H1 (cell line): Measurements from ENCODE around the gene ARL6IP6. TPM values are rescaled to one million over a fixed set of nuclear protein-coding genes. Genes with fewer than 3 reads are reported as not detected.

ENCODE experiments used
- CTCF ChIA-PET: fragments of 300-600 bp; sonication (Branson Sonifier 250); formaldehyde crosslinking; loops from one replicate; lab custom pipeline; 2021; ENCODE audit not compliant: partially characterized antibody; lab: Charles Lee
- POLR2A ChIA-PET: fragments of 300-600 bp; sonication (Branson Sonifier 250); formaldehyde crosslinking; loops from one replicate; lab custom pipeline; 2021; ENCODE audit warnings: inconsistent platforms; ENCODE audit not compliant: partially characterized antibody; lab: Charles Lee
- DNase-seq, 2 experiments: peaks; one replicate each; pipeline versions ENCODE4 v3.0.0 to v3.0.0-alpha.2; 2010 to 2022; ENCODE audit warnings: low spot score in 2 of 2, low read depth in 1 of 2, mixed read lengths in 1 of 2
- FAIRE-seq: peaks from 2 replicates; lab custom pipeline; 2011; peaks lifted over from hg19 to GRCh38; lab: Jason Lieb, UNC
- H2AFZ ChIP-seq: 2 replicates; pipeline ENCODE4 v1.8.1; 2012; ENCODE audit warnings: low read length, inconsistent platforms
- H2AK5ac ChIP-seq: 2 replicates; pipeline ENCODE4 v1.6.1; 2013; ENCODE audit warnings: low read depth, low read length
- H2BK120ac ChIP-seq: replicated peaks from 2 replicates; pipeline ENCODE3; 2013; ENCODE audit warnings: low read depth, low read length, inconsistent platforms
- H2BK12ac ChIP-seq: 2 replicates; pipeline ENCODE4 v1.6.1; 2013; ENCODE audit warnings: low read depth, low read length
- H2BK15ac ChIP-seq: 2 replicates; pipeline ENCODE4 v1.6.1; 2013; ENCODE audit warnings: low read length
- H2BK20ac ChIP-seq: 2 replicates; pipeline ENCODE4 v1.6.1; 2013; ENCODE audit warnings: low read length
- H2BK5ac ChIP-seq: 2 replicates; pipeline ENCODE4 v1.6.1; 2013; ENCODE audit warnings: low read depth, low read length
- H3K14ac ChIP-seq: 2 replicates; pipeline ENCODE4 v1.6.1; 2013; ENCODE audit warnings: inconsistent platforms; ENCODE audit not compliant: insufficient read length
- H3K18ac ChIP-seq: 2 replicates; pipeline ENCODE4 v1.6.1; 2013; ENCODE audit warnings: low read length; ENCODE audit errors: extremely low read depth
- H3K23ac ChIP-seq: 2 replicates; pipeline ENCODE4 v1.6.1; 2013; ENCODE audit warnings: inconsistent platforms; ENCODE audit not compliant: insufficient read length
- H3K23me2 ChIP-seq: 2 replicates; pipeline ENCODE4 v1.6.1; 2013; ENCODE audit warnings: low read depth, low read length
- H3K27ac ChIP-seq: 2 replicates; pipeline ENCODE4 v1.6.1; 2011; ENCODE audit warnings: low read depth, low read length, inconsistent platforms
- H3K27me3 ChIP-seq, 4 experiments: replicated peaks in 1 of 4; 1 replicate in 1 of 4; 2 replicates in 3 of 4; pipeline versions ENCODE4 v1.6.1 to v1.8.1; 2011 to 2013; ENCODE audit warnings: low read length in 3 of 4, mild to moderate bottlenecking in 3 of 4, inconsistent platforms in 2 of 4, mixed read lengths in 2 of 4, moderate library complexity in 1 of 4; ENCODE audit not compliant: control insufficient read depth in 3 of 4, insufficient read depth in 3 of 4; ENCODE audit errors: extremely low read depth in 1 of 4
- H3K36me3 ChIP-seq, 4 experiments: 2 replicates each; pipeline versions ENCODE4 v1.6.1 to v1.8.1; 2011 to 2013; ENCODE audit warnings: mild to moderate bottlenecking in 4 of 4, low read length in 3 of 4, moderate library complexity in 2 of 4, control low read depth in 1 of 4, inconsistent platforms in 1 of 4; ENCODE audit not compliant: insufficient read depth in 4 of 4, control insufficient read depth in 2 of 4
- H3K4ac ChIP-seq: replicated peaks from 2 replicates; pipeline ENCODE3; 2013; ENCODE audit warnings: low read length, low read depth, mixed read lengths, inconsistent platforms; ENCODE audit not compliant: insufficient read length
- H3K4me1 ChIP-seq, 4 experiments: replicated peaks in 1 of 4; 1 replicate in 1 of 4; 2 replicates in 3 of 4; pipeline versions ENCODE4 v1.6.1 to v1.8.1; 2011 to 2013; ENCODE audit warnings: low read length in 3 of 4, inconsistent platforms in 2 of 4, mixed read lengths in 1 of 4; ENCODE audit not compliant: insufficient read depth in 4 of 4, control insufficient read depth in 3 of 4
- H3K4me2 ChIP-seq, 2 experiments: 2 replicates each; pipeline versions ENCODE4 v1.6.1 to v1.8.1; 2011 to 2013; ENCODE audit warnings: low read depth in 2 of 2, low read length in 2 of 2, control low read depth in 1 of 2, inconsistent platforms in 1 of 2, mild to moderate bottlenecking in 1 of 2; ENCODE audit not compliant: insufficient read depth in 1 of 2
- H3K4me3 ChIP-seq, 4 experiments: fragments of 200-600, 300-600 bp in 1 of 4; sonication (generic), shearing (Covaris generic), sonication (Bioruptor Twin) in 1 of 4; 2 replicates each; pipeline versions ENCODE4 v1.5.1 to v1.8.1; 2011 to 2016; ENCODE audit warnings: low read length in 4 of 4, low read depth in 3 of 4, control low read depth in 2 of 4, inconsistent platforms in 2 of 4, mild to moderate bottlenecking in 2 of 4, mixed read lengths in 1 of 4, moderate library complexity in 1 of 4; ENCODE audit not compliant: insufficient read depth in 2 of 4; ENCODE audit errors: extremely low read depth in 1 of 4
- H3K56ac ChIP-seq: replicated peaks from 2 replicates; pipeline ENCODE3; 2013; ENCODE audit warnings: low read depth, mild to moderate bottlenecking, mixed read lengths, low read length, inconsistent platforms; ENCODE audit not compliant: insufficient read length
- H3K79me1 ChIP-seq: 2 replicates; pipeline ENCODE4 v1.6.1; 2013; ENCODE audit warnings: low read depth, low read length, control low read depth
- H3K79me2 ChIP-seq, 2 experiments: 2 replicates each; pipeline versions ENCODE4 v1.6.1 to v1.8.1; 2012 to 2013; ENCODE audit warnings: low read length in 2 of 2, mild to moderate bottlenecking in 2 of 2, inconsistent platforms in 1 of 2; ENCODE audit not compliant: insufficient read depth in 2 of 2, control insufficient read depth in 1 of 2
- H3K9ac ChIP-seq, 4 experiments: replicated peaks in 1 of 4; 1 replicate in 1 of 4; 2 replicates in 3 of 4; pipeline versions ENCODE4 v1.6.1 to v1.8.1; 2011 to 2013; ENCODE audit warnings: low read depth in 3 of 4, low read length in 3 of 4, control low read depth in 2 of 4, mild to moderate bottlenecking in 2 of 4, moderate library complexity in 2 of 4, inconsistent platforms in 1 of 4; ENCODE audit errors: extremely low read depth in 1 of 4
- H3K9me3 ChIP-seq, 2 experiments: 2 replicates each; pipeline versions ENCODE4 v1.6.1 to v1.8.1; 2012 to 2013; ENCODE audit warnings: mild to moderate bottlenecking in 2 of 2, moderate library complexity in 2 of 2, control low read depth in 1 of 2, inconsistent platforms in 1 of 2, low read depth in 1 of 2, low read length in 1 of 2, mixed read lengths in 1 of 2; ENCODE audit not compliant: insufficient read depth in 2 of 2
- H4K20me1 ChIP-seq, 2 experiments: replicated peaks in 1 of 2; 2 replicates each; pipeline versions ENCODE3 to v1.8.1; 2011 to 2013; ENCODE audit warnings: inconsistent platforms in 2 of 2, low read length in 2 of 2, mild to moderate bottlenecking in 1 of 2; ENCODE audit not compliant: insufficient read depth in 2 of 2, control insufficient read depth in 1 of 2
- H4K5ac ChIP-seq: 2 replicates; pipeline ENCODE4 v1.6.1; 2013; ENCODE audit warnings: low read length, low read depth, mixed read lengths, inconsistent platforms; ENCODE audit not compliant: insufficient read length
- H4K8ac ChIP-seq: 2 replicates; pipeline ENCODE4 v1.8.0; 2013; ENCODE audit warnings: mild to moderate bottlenecking, moderate library complexity, low read length, inconsistent platforms; ENCODE audit not compliant: insufficient read depth; ENCODE audit errors: extremely low read depth
- H4K91ac ChIP-seq: replicated peaks from 2 replicates; pipeline ENCODE3; 2013; ENCODE audit warnings: low read length, mixed read lengths, inconsistent platforms; ENCODE audit not compliant: insufficient read length
- ASH2L ChIP-seq: fragments of 200-600, 300-600 bp; sonication (generic); IDR thresholded peaks from one replicate; pipeline ENCODE4 v1.7.1; 2017; ENCODE audit warnings: low read length
- CBX8 ChIP-seq: fragments of 300-800, 300-1000 bp; sonication (generic); IDR thresholded peaks from 2 replicates; pipeline ENCODE4 v1.7.1; 2016; ENCODE audit warnings: low read depth, low read length, borderline replicate concordance
- CHD2 ChIP-seq: IDR thresholded peaks from 2 replicates; pipeline ENCODE4 v1.6.1; 2012; ENCODE audit warnings: low read length, improper control_type of control experiment
- KDM5A ChIP-seq: fragments of 200-600 bp; IDR thresholded peaks from 2 replicates; pipeline ENCODE4 v1.7.1; 2012; ENCODE audit warnings: mild to moderate bottlenecking, low read length, inconsistent platforms, mixed read lengths
- NRF1 ChIP-seq: IDR thresholded peaks from 2 replicates; pipeline ENCODE4 v1.6.1; 2011; ENCODE audit warnings: mild to moderate bottlenecking, low read depth, low read length, improper control_type of control experiment
- WGBS, 2 experiments: shearing (Covaris generic) in 1 of 2; methylation state at CpG; one replicate each; pipeline versions ENCODE4 v1.1.6 to v1.1.7; 2013 to 2015; ENCODE audit warnings: low lambda C conversion rate in 2 of 2, mixed read lengths in 2 of 2, inconsistent platforms in 1 of 2, low coverage in 1 of 2, missing lambda C conversion rate in 1 of 2; ENCODE audit not compliant: insufficient replicate concordance in 2 of 2, insufficient coverage in 1 of 2, insufficient read length in 1 of 2; ENCODE audit errors: extremely low coverage in 1 of 2, missing lambda C conversion rate in 1 of 2; 5-methylcytosine and 5-hydroxymethylcytosine counted together
- polyA plus RNA-seq, 7 experiments: library from polyadenylated mRNA; depleted of rRNA in 3 of 7; stranded (reverse) in 5 of 7; unstranded in 2 of 7; fragments of >200 nt in 5 of 7; fragments of 200-250 nt in 2 of 7; gene quantifications; 1 replicate in 5 of 7; 2 replicates in 1 of 7; 4 replicates in 1 of 7; pipeline versions ENCODE4 v1.2.1 to v1.2.3, GENCODE V29; 2011 to 2013; ENCODE audit warnings: missing spikeins in 2 of 7, mixed read lengths in 2 of 7
- total RNA-seq: library from RNA; stranded (reverse); fragmentation: NEBNext Ultra II Directional; extraction: Animal tissue kit (Norgen Biotek cat#: 25700); gene quantifications from 2 replicates; pipeline ENCODE4 v1.2.1, GENCODE V29; 2021
- TF ChIP-seq, protein P1 (sequence below), 3 experiments: IDR thresholded peaks; 1 replicate in 2 of 3; 2 replicates in 1 of 3; pipeline versions ENCODE4 v1.5.1 to v1.6.1; 2011; ENCODE audit warnings: low read length in 3 of 3, mild to moderate bottlenecking in 3 of 3, inconsistent platforms in 2 of 3, low read depth in 1 of 3, moderate library complexity in 1 of 3; ENCODE audit not compliant: insufficient read depth in 1 of 3; ENCODE audit errors: control extremely low read depth in 1 of 3

Gene ARL6IP6
- total and polyA plus RNA-seq, 2 of the 8 experiments (the other 6 are each of a cell fraction or from before 2014, with no cell fraction given) = 47.3 to 92.9 TPM

DNA sequence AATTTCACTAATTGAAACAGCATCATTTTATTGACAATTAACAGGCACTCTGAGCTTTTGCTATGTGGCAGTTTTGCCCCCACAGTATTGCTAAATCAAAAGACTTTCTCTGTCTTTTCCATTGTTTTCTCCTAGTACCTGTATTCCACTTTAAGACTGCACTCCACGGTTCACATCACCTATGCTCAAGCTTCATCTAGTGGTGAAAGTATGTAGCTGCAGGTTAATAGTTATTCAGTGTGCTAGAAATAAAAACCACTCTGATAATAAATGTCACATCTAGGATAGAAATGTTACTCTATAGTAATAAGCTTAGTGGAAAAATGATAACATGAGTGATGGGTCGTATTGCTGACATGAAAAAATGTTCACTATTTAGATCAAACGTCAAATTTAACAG lies 24.6 kb downstream of the ARL6IP6 start:
- H4K8ac ChIP-seq = no peak overlapping the region
- no peak overlapping the region for H4K91ac ChIP-seq
- H3K56ac ChIP-seq = no peak overlapping the region
- peaks cover 0 to 3% of the 10 kb centered on the region in 2 experiments; a peak in 1 of 4 replicates for H3K9me3 ChIP-seq
- H3K79me1 ChIP-seq = no peaks in the 10 kb centered on the region
- no peak overlapping the region for H2BK20ac ChIP-seq
- H3K4me3 ChIP-seq = no peak overlapping the region
- POLR2A ChIA-PET = interaction anchor here (1.0 to 2.8 kb wide), 3 partner anchors 14 to 26 kb away, joined by 3 to 10 read pairs (median 4); partner anchors contain the start of gene PRPF40A
- H3K23ac ChIP-seq = no peak overlapping the region
- CTCF ChIA-PET = interaction anchor here (0.6 to 2.8 kb wide), 18 partner anchors 8 to 1221 kb away, joined by 3 to 15 read pairs (median 4); partner anchors contain the start of gene PRPF40A
- 81% methylated on average over 3 of the region's 3 CpGs; no CpG with 5 or more reads in 1 of the 2 experiments for WGBS, 2 experiments
- H4K20me1 ChIP-seq = peaks cover 0 to 2% of the 10 kb centered on the region in 2 experiments
- H3K9ac ChIP-seq = no peak overlapping the region
- H4K5ac ChIP-seq = no peak overlapping the region
- no peak overlapping the region for H2BK12ac ChIP-seq
- H2BK5ac ChIP-seq = no peak overlapping the region
- H3K79me2 ChIP-seq = 0 out of 4 replicates have a peak, but pooled peaks cover 0 to 5% of the 10 kb centered on the region in 2 experiments
- no peak overlapping the region for H2BK120ac ChIP-seq
- no peak overlapping the region for H3K14ac ChIP-seq
- no peak overlapping the region for H3K18ac ChIP-seq
- H3K27ac ChIP-seq = no peak overlapping the region
- H3K4ac ChIP-seq = no peak overlapping the region
- no peak overlapping the region for H2AFZ ChIP-seq
- H3K4me1 ChIP-seq = no peaks in the 10 kb centered on the region
- H3K36me3 ChIP-seq = peaks cover 0 to 30% (median 9%) of the 10 kb centered on the region in 4 experiments; a peak in 4 of 8 replicates
- no peak for DNase-seq
- no peak for FAIRE-seq
- no peak overlapping the region for H3K4me2 ChIP-seq
- no peaks in the 10 kb centered on the region for H3K23me2 ChIP-seq
- no peak overlapping the region for H2AK5ac ChIP-seq
- no peak overlapping the region for H2BK15ac ChIP-seq
- no peaks in the 10 kb centered on the region for H3K27me3 ChIP-seq
- TF ChIP-seq CHD2 (no peak), CBX8 (no peak), ASH2L (no peak), KDM5A (no peak), NRF1 (no peak)
- TF ChIP-seq, protein P1, sequence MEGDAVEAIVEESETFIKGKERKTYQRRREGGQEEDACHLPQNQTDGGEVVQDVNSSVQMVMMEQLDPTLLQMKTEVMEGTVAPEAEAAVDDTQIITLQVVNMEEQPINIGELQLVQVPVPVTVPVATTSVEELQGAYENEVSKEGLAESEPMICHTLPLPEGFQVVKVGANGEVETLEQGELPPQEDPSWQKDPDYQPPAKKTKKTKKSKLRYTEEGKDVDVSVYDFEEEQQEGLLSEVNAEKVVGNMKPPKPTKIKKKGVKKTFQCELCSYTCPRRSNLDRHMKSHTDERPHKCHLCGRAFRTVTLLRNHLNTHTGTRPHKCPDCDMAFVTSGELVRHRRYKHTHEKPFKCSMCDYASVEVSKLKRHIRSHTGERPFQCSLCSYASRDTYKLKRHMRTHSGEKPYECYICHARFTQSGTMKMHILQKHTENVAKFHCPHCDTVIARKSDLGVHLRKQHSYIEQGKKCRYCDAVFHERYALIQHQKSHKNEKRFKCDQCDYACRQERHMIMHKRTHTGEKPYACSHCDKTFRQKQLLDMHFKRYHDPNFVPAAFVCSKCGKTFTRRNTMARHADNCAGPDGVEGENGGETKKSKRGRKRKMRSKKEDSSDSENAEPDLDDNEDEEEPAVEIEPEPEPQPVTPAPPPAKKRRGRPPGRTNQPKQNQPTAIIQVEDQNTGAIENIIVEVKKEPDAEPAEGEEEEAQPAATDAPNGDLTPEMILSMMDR (IDR thresholded peaks at IDR 0.05; ENCODE audit: control extremely low read depth in 1 of 3, insufficient read depth in 1 of 3, low read depth in 1 of 3, low read length in 3 of 3) = peak in 1 of 3 experiments; percentile 36; a peak in 2 of 4 replicates
